Muscle layer of duodenum (tissue), 2 donors: ENCODE results near the gene COL6A2.
"Not testable (repeated sequence)": the region's sequence is repeated elsewhere in the genome, so short reads cannot be mapped to it uniquely, and the experiment has no call there.

ENCODE experiments used
- H3K27ac ChIP-seq: one replicate; pipeline ENCODE4 v1.7.0; 2013; ENCODE audit warnings: mild to moderate bottlenecking, low read length
- H3K27me3 ChIP-seq: one replicate; pipeline ENCODE4 v1.7.0; 2013; ENCODE audit warnings: low read depth, mild to moderate bottlenecking, control low read depth, low read length
- H3K36me3 ChIP-seq, 2 donors: one replicate each; pipeline ENCODE4 v1.7.0; 2013; ENCODE audit warnings: low read length in 2 of 2, control low read depth in 1 of 2, mild to moderate bottlenecking in 1 of 2; ENCODE audit not compliant: insufficient read depth in 2 of 2, control insufficient read depth in 1 of 2
- H3K4me1 ChIP-seq, 2 donors: one replicate each; pipeline ENCODE4 v1.7.0; 2013; ENCODE audit warnings: low read length in 2 of 2, mild to moderate bottlenecking in 2 of 2, control low read depth in 1 of 2, moderate library complexity in 1 of 2; ENCODE audit not compliant: insufficient read depth in 2 of 2, control insufficient read depth in 1 of 2
- H3K4me3 ChIP-seq, 2 donors: one replicate each; pipeline ENCODE4 v1.7.0; 2013; ENCODE audit warnings: low read length in 2 of 2, low read depth in 1 of 2, mild to moderate bottlenecking in 1 of 2
- H3K9me3 ChIP-seq, 2 donors: one replicate each; pipeline ENCODE4 v1.7.0; 2013; ENCODE audit warnings: low read length in 2 of 2, control low read depth in 1 of 2, mild to moderate bottlenecking in 1 of 2; ENCODE audit not compliant: control insufficient read depth in 1 of 2
- donor health status: healthy.

COL6A2 gene

GRCh38 chr21:46171996-46172862, 74.3 kb downstream of the COL6A2 start:
- H3K4me3 ChIP-seq, result no peak overlapping the region
- no peaks in the 10 kb centered on the region for H3K4me1 ChIP-seq
- no peaks in the 10 kb centered on the region for H3K27me3 ChIP-seq
- no peak overlapping the region for H3K27ac ChIP-seq
- H3K36me3 ChIP-seq, result no peaks in the 10 kb centered on the region
- peaks cover 0 to 6% of the 10 kb centered on the region in 2 donors for H3K9me3 ChIP-seq

- H3K4me3 ChIP-seq, result no peak overlapping the region
- H3K9me3 ChIP-seq, result peaks cover 0 to 6% of the 10 kb centered on the region in 2 donors
- no peaks in the 10 kb centered on the region for H3K27me3 ChIP-seq
- H3K4me1 ChIP-seq, result no peaks in the 10 kb centered on the region
- H3K27ac ChIP-seq, result no peak overlapping the region
- no peaks in the 10 kb centered on the region for H3K36me3 ChIP-seq
Measured at GRCh38 chr21:46172863-46173528, 75.1 kb downstream of the COL6A2 start.

- H3K36me3 ChIP-seq, result no peaks in the 10 kb centered on the region
- H3K27me3 ChIP-seq, result no peaks in the 10 kb centered on the region
- H3K27ac ChIP-seq, result no peak overlapping the region
- H3K4me1 ChIP-seq, result no peaks in the 10 kb centered on the region
- no peak overlapping the region for H3K4me3 ChIP-seq
- peaks cover 0 to 6% of the 10 kb centered on the region in 2 donors for H3K9me3 ChIP-seq
Measured at GRCh38 chr21:46173573-46173972, 75.7 kb downstream of the COL6A2 start.

- H3K27ac ChIP-seq, H3K9me3 ChIP-seq, H3K4me1 ChIP-seq, H3K27me3 ChIP-seq, H3K4me3 ChIP-seq, H3K36me3 ChIP-seq: not testable (repeated sequence)
Measured at GRCh38 chr21:46176443-46177129, 78.7 kb downstream of the COL6A2 start.

GRCh38 chr21:46178961-46179360, 81.0 kb downstream of the COL6A2 start:
- Histone ChIP-seq H3K9me3 (peaks cover 0 to 6% of the 10 kb centered on the region in 2 donors), H3K27me3 (no peaks in the 10 kb centered on the region), H3K4me3 (no peak overlapping the region), H3K36me3 (no peaks in the 10 kb centered on the region), H3K27ac (no peak overlapping the region), H3K4me1 (no peaks in the 10 kb centered on the region)
